NCI-H82 treated with DMSO at 0.1 percent for 48 hours (cell line): ENCODE results near the gene DIABLO.
"Not testable (repeated sequence)": the region's sequence is repeated elsewhere in the genome, so short reads cannot be mapped to it uniquely, and the experiment has no call there.

Experiments used
- DNase-seq: peaks from one replicate; lab custom pipeline; 2025; ENCODE audit not compliant: unreplicated experiment; lab: John Stamatoyannopoulos, UW

The DIABLO gene

GRCh38 chr12:122190842-122191668, 34.8 kb downstream of the DIABLO start:
- DNase-seq: peak; percentile 20

GRCh38 chr12:122189626-122190475, 36.0 kb downstream of the DIABLO start:
- no peak for DNase-seq

GRCh38 chr12:122187466-122187865, 38.4 kb downstream of the DIABLO start:
- no peak for DNase-seq

GRCh38 chr12:122185494-122186082, 40.3 kb downstream of the DIABLO start:
- DNase-seq: no peak

DNA sequence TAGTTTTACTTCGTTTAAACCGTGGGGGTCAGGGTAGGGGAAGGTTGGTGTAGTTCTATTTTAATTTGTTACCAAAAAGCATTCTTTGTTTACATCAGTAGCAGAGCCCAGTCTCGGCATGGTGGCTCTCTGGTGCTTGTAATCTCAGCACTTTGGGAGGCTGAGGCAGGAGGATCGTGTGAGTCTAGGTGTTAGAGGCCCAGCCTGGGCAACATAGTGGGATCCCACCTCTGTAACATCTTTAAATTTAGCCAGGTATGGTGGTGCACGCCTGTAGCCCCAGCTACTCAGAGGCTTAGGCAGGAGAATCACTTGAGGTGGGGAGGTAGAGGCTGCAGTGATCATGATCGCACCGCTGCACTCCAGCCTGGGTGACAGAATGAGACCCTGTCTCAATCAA, 40.8 kb downstream of the DIABLO start:
- DNase-seq: no peak

DNA sequence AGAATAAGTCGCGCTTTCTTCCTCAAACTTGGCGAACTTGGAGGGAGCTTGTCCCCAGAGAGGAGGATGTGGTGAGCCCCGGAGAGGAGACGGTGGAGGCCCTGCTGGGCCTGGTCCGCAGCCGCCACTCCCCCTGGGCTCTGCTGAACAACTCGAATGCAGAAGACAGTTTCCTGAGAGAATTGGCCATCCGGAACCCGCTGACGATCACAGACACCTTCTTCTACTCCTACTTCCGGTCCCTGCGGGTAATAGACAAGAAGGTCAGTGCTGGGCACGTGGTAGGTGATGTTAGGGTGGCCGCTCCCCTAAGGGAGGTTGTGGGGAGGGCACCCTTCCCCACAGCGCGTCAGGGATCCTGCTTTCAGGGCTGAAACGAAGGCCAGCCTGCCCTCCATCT, 41.3 kb downstream of the DIABLO start:
- no peak for DNase-seq

DNA sequence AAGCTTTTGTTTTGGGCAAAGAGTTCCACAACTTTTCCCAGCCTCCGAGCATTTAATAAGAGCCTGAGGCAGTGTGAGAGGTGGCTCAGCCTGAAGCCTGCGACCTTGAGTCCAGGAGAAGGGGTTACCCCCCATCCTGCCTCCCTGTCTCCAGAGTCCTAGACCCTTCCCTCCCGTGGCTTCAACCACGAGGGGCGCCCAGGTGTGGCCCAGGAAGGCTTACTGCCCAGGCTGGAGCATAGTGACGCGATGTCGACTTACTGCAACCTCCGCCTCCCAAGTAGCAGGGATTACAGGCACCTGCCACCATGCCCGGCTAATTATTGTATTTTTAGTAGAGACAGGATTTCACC, 42.3 kb downstream of the DIABLO start:
- DNase-seq: no peak

DNA sequence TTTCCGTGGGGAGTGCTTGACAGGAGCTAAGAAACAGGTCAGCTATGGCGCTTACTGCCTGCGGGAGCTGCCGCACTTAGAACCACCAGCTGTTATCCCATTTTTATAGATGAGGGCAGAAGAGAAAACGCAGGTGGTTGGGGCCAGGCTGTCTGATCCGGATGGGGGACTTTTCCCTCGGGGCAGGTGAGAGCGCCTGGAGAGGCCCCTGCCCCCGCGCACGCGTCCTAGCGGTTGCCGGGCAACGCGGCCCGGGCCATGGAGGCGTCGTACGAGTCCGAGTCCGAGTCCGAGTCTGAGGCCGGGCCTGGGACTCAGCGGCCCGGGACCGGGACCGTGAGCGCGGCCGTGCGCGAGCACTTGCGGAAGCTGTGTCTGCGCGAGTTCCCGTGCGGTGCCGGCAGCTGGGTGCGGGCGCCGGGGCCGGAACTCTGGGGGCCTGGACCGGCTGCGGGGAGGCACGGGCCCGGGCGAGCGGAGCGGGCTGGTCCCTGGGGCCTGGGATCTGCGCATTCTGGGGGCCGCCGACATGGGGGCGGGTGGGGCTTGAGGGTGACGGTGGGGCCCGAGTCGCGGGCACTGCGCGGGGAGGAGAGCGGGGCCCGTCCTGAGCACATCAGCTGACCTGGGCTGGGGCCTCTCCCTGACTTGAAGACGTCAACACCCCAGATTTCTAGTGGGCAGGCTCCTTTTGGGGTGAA, 42.8 kb downstream of the DIABLO start, which contains the start of gene LRRC43:
LRRC43 (plus strand) TSS at position 237 of the 701 bp plus-strand sequence; CDS start at position 259, 22 bp downstream.
- DNase-seq: peak; percentile 53

- not testable (repeated sequence) for DNase-seq
Measured at GRCh38 chr12:122176473-122176872, 49.4 kb downstream of the DIABLO start.

DNA sequence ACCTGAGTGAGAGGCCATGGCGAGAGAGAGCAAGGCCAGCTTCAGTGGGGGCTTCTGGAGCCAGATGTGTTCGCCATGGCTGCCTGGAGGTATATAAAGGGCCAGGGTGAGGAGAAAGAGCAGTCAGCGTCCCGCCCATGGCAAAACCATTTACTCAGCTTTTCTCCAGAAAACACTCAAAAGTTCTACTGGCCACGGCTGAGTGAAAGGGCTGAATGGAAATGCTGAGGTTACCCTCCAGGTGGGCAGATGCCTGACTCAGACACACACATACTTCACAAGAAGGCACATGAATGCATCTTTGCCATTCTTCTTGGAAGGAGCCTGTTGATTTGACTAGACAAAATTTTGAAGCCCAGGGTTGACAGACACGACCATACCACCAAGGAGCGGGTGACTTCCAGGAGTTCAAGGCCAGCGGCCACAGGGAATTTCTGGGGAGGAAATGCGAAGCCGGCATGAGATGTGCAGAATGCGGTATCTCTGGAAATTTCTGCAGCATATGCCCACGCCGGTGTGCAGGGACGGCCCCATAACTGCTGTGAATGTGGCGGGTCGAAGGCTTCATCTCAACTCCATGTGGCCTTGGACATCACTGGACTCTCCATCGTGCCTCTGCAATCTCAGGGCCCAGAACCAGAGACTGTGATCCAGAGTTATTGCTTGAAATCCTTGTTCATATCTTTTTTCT, 51.6 kb downstream of the DIABLO start, which contains the start of gene IL31:
IL31 (minus strand) TSS at position 67 of the 691 bp plus-strand sequence; CDS start at position 18, 49 bp downstream.
- DNase-seq: no peak

DNA sequence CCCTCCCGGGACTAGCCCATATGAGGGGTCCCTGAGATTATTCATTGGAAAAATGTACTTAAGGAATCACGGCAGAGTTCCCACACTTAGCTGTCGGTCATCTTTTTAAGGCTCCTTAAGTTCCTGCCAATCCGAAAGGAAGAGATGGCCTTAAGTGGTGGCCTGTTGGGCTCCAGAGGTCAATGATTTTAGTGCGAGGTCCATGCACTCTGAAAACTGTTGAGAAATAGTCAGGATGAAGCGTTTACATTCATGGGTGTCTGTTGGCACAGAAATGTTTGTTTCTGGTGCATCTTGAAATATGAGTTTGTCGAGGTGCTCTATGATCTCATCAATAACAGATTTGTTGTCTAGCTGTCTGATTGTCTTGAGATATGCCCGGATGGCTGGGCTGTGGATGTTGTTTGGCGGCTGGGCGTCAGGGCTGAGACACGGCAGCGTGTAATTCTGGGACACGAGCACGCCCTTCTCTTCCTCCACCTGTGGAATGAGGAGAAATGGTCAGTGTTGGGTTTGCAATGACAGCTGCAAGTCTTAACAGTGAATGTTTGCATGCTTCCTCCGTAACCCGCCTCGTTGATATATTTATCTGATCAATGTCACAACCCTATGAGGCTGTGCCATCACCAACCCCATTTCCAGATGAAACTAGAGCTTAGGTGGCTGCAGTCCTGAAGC, 53.5 kb downstream of the DIABLO start:
- no peak for DNase-seq

GRCh38 chr12:122171399-122171798, 54.5 kb downstream of the DIABLO start:
- no peak for DNase-seq

DNA sequence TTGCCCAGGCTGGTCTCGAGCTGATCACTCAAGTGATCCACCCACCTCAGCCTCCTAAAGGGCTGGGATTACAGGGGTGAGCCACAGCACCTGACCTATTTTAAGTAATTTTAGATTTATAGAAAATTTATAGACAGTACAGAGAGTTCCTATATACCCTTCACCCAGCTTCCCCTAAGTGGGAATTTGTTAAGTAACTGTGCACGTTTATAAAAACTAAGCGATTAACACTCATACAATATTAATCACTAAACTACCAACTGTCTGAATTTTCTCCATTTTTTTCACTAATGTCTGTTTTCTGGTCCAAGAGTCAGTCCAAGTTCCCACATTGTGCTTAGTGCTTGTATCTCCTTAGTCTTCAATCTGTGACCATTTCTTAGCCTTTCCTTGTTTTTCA, 57.4 kb downstream of the DIABLO start:
- DNase-seq: no peak

- DNase-seq: no peak
Measured at GRCh38 chr12:122167356-122167925, 58.4 kb downstream of the DIABLO start.

- peak; percentile 94 for DNase-seq
Measured at GRCh38 chr12:122166422-122167349, 59.2 kb downstream of the DIABLO start.

- no peak for DNase-seq
Measured at GRCh38 chr12:122162976-122163375, 62.9 kb downstream of the DIABLO start.

- DNase-seq: no peak
Measured at GRCh38 chr12:122161682-122162081, 64.2 kb downstream of the DIABLO start.

- DNase-seq: no peak
Measured at GRCh38 chr12:122160761-122161160, 65.1 kb downstream of the DIABLO start.
